ENCODE data around the gene SSTR3. TPM values are rescaled to one million over a fixed set of nuclear protein-coding genes. Genes with fewer than 3 reads are reported as not detected.

SSTR3 gene
- polyA plus RNA-seq, 1 donor from 2014 or later = not detected

- H3K36me3 ChIP-seq (ENCODE audit: insufficient read depth, low read length) = no peaks in the 10 kb centered on the region
- H3K4me3 ChIP-seq (ENCODE audit: low read length) = no peak overlapping the region
- no peaks in the 10 kb centered on the region for H3F3A ChIP-seq (ENCODE audit: insufficient read depth, low read length, poor library complexity, severe bottlenecking)
- no peak overlapping the region for H3K4me2 ChIP-seq (ENCODE audit: low read length)
- H4K20me1 ChIP-seq (ENCODE audit: insufficient read depth) = no peaks in the 10 kb centered on the region
- H3K27ac ChIP-seq (ENCODE audit: low read length) = no peak overlapping the region
- TF ChIP-seq MXI1 (conservative IDR thresholded peaks at IDR 0.05; ENCODE audit: poor library complexity, severe bottlenecking) (no peak), POLR2AphosphoS5 (IDR thresholded peaks at IDR 0.05) (no peak), EZH2 (IDR thresholded peaks at IDR 0.05; ENCODE audit: borderline replicate concordance, insufficient read depth, low read length, poor library complexity, severe bottlenecking) (no peak), SMC3 (conservative IDR thresholded peaks at IDR 0.05; ENCODE audit: poor library complexity) (no peak), RAD21 (conservative IDR thresholded peaks at IDR 0.05) (no peak), TAF1 (IDR thresholded peaks at IDR 0.05; ENCODE audit: low read depth) (no peak), EP300 (conservative IDR thresholded peaks at IDR 0.05; ENCODE audit: poor library complexity, severe bottlenecking) (no peak), CTCF (IDR thresholded peaks at IDR 0.05; ENCODE audit: poor library complexity, severe bottlenecking) (no peak), REST (IDR thresholded peaks at IDR 0.05; ENCODE audit: borderline replicate concordance) (no peak)
- H2AFZ ChIP-seq (ENCODE audit: low read depth, low read length) = no peak overlapping the region
- no peaks in the 10 kb centered on the region for H3K9me2 ChIP-seq (ENCODE audit: insufficient read depth, low read length)
- H3K27me3 ChIP-seq (ENCODE audit: insufficient read depth, low read depth, low read length) = no peaks in the 10 kb centered on the region
- H3K79me2 ChIP-seq (replicated peaks; ENCODE audit: insufficient read depth, low read length) = no peaks in the 10 kb centered on the region
- H3K9me3 ChIP-seq (ENCODE audit: low read length) = no peaks in the 10 kb centered on the region
- no peak overlapping the region for H3K9ac ChIP-seq (ENCODE audit: low read length)
Measured at GRCh38 chr22:37229805-37230672, 17.8 kb upstream of the SSTR3 start.

- H3K9ac ChIP-seq (ENCODE audit: low read length) = no peak overlapping the region
- no peak overlapping the region for H3K4me3 ChIP-seq (ENCODE audit: low read length)
- H3K27ac ChIP-seq (ENCODE audit: low read length) = no peak overlapping the region
- no peak overlapping the region for H3K4me2 ChIP-seq (ENCODE audit: low read length)
- TF ChIP-seq SMC3 (conservative IDR thresholded peaks at IDR 0.05; ENCODE audit: poor library complexity) (no peak), EZH2 (IDR thresholded peaks at IDR 0.05; ENCODE audit: borderline replicate concordance, insufficient read depth, low read length, poor library complexity, severe bottlenecking) (no peak), MXI1 (conservative IDR thresholded peaks at IDR 0.05; ENCODE audit: poor library complexity, severe bottlenecking) (no peak), REST (IDR thresholded peaks at IDR 0.05; ENCODE audit: borderline replicate concordance) (no peak), CTCF (IDR thresholded peaks at IDR 0.05; ENCODE audit: poor library complexity, severe bottlenecking) (no peak), POLR2AphosphoS5 (IDR thresholded peaks at IDR 0.05) (no peak), EP300 (conservative IDR thresholded peaks at IDR 0.05; ENCODE audit: poor library complexity, severe bottlenecking) (no peak), RAD21 (conservative IDR thresholded peaks at IDR 0.05) (no peak), TAF1 (IDR thresholded peaks at IDR 0.05; ENCODE audit: low read depth) (no peak)
- H3K9me3 ChIP-seq (ENCODE audit: low read length) = no peaks in the 10 kb centered on the region
- no peaks in the 10 kb centered on the region for H3K9me2 ChIP-seq (ENCODE audit: insufficient read depth, low read length)
- H4K20me1 ChIP-seq (ENCODE audit: insufficient read depth) = no peaks in the 10 kb centered on the region
- H3K79me2 ChIP-seq (replicated peaks; ENCODE audit: insufficient read depth, low read length) = no peaks in the 10 kb centered on the region
- H3F3A ChIP-seq (ENCODE audit: insufficient read depth, low read length, poor library complexity, severe bottlenecking) = no peaks in the 10 kb centered on the region
- no peaks in the 10 kb centered on the region for H3K36me3 ChIP-seq (ENCODE audit: insufficient read depth, low read length)
- no peak overlapping the region for H2AFZ ChIP-seq (ENCODE audit: low read depth, low read length)
- H3K27me3 ChIP-seq (ENCODE audit: insufficient read depth, low read depth, low read length) = no peaks in the 10 kb centered on the region
Measured at GRCh38 chr22:37229012-37229804, 16.9 kb upstream of the SSTR3 start.

All from neural cell (in vitro differentiated cells).